Transverse colon (tissue), 4 donors: ENCODE data around the gene OTP.

Experiments
- CTCF ChIP-seq, 5 experiments: fragments of 200-600 bp in 3 of 5; fragments of 450-650 bp in 2 of 5; sonication (generic) in 3 of 5; IDR thresholded peaks; 1 replicate in 2 of 5; 2 replicates in 3 of 5; pipeline ENCODE4 v1.5.1; 2016 to 2017; ENCODE audit warnings: antibody characterized with exemption in 5 of 5, inconsistent platforms in 3 of 5, mild to moderate bottlenecking in 2 of 5, moderate library complexity in 1 of 5
- POLR2AphosphoS5 ChIP-seq, 3 donors: sonication (generic); formaldehyde crosslinking; IDR thresholded peaks; one replicate each; pipeline ENCODE4 v1.6.1; 2016; ENCODE audit warnings: antibody characterized with exemption in 3 of 3

- TF ChIP-seq POLR2AphosphoS5 (IDR thresholded peaks at IDR 0.05): no peak
- no peak for TF ChIP-seq CTCF (IDR thresholded peaks at IDR 0.05)
Observed at GRCh38 chr5:77632526-77633206, 5.8 kb downstream of the OTP start.
